HG03378 (cell line): ENCODE data around the gene RHOT1.

Experiments used
- ATAC-seq: cut with Tn5 transposase; IDR thresholded peaks from one replicate; pipeline ENCODE4 v1.9.1; 2021; ENCODE audit warnings: mild to moderate bottlenecking, moderate library complexity; ENCODE audit not compliant: unreplicated experiment

RHOT1 gene

DNA sequence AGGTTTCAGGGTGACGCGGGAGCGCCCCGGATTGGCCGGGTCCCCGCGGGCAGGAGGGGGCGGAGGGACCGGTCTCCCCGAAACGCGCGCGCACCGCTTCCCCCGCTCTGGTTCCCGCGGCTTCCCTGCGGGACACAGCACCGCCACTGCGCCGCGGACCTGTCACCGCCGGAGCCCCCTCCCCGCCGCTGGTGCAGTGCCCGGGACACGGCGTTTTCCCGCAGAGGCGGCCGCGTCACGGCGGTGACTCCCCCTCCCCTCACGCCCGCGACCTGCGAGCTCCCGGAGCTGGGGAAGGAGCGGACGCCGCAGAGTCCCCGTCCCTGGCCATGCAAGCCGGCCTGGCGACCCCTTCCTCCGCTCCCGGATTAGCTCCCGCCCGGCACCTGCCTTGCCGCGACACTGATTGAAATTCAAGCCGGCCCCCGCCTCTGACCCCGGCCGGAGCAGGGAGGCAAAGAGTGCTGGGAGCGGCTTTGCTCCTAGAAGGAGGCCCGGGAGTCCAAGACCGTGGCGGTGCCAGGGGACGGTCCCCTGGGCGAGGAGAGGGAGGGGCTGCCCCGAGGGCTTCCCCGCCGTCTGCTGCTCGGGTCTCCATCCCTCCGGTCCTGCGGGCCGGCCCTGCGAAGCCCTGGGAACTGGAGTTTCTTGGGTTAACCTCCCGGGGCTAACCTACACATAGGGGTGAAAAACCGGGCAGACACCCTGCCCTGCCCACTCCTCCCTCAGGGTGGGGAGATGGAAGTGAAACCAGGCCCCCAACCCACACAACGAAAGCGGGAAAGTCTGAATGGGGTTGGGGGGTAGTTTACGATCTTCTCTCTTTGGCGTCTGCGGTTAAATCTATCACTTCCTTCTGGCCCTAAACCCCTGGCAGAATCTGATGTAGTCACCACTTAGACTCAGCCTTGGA, 124.3 kb downstream of the RHOT1 start:
- no peak for ATAC-seq

DNA sequence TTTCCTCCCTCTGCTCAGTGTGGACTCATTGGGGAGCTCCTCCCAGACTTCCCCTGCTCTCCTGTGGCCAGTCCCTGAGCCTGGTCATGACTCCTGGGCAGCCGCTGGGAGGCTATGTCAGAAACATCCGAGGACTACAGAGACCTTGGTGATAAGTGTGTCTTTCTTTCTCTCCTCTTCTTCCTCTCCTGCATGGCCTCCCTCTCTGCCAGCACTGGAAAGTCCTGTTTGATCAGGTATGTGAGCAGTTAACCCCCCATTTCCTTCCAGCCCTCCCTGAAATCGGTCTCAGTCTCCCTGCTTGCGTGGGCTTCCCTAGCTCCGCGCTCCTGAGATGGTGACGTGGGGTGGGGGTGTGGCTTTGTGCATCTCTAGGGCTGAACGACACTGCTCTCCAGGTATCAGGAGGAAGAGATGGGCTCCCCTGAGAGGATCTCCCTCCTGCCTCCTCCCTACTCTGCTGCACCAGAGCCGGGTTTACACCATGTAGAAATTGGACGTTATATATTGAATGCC, 125.4 kb downstream of the RHOT1 start:
- no peak for ATAC-seq

DNA sequence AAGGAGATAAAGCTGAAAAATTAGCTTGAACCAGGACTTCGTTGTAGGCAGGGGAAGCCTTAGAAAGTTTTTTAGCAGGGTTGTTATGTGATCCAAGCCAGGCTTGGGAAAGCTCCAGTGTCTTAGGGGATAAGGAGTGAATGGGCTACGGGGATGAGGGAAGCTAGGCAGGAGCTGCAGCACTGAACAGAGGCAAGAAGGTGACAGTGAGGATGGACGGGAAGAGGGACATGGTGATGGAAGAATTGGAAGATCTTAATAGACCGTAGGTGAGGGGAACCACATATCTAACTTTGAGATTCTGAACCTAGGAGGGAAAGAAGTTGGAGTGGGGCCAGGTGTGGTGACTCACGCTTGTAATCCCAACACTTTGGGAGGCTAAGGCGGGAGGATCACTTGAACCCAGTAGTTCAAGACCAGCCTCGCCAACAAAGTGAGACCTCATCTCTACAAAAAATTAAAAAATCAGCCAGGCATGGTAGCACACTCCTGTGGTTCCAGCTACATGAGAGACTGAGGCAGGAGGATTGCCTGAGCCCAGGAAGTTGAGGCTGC, 126.5 kb downstream of the RHOT1 start:
- no peak for ATAC-seq

DNA sequence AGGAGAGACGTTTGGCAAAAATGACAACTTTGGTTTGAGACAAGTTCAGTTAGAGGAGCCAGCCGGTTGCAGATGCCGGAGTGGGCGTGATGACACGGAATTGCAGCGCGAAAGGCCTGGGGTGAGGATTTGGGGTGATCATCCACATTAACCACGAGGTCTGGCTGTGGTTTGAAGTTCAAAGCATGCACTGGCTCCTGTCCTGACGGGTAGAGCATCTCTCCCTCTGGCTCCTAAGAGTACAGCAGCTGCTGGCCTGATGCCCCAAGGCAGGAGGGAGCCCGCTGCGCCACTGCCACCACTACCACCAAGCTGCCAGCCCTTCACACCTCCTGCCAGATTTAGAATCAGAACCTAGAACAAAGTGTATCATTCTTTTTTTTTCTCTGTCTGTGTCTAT, 127.1 kb downstream of the RHOT1 start:
- ATAC-seq, result no peak

DNA sequence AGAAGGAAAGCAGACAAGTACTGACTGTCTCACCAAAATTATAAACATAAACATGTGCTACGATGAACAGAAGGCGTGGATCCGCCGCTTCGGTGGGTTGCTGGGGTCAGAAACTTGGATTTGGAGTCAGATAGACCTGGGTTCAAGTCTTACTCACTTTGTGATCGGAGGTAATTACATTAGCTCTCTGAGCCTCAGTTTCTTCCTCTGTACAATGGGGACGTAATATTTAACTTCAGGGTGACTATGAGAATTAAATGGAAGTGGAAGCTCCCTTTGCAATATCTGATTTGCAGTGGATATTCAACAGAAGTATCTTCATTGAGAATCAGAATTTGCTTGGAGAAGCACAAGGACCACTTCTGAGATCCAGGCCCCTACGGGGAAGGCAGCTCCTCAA, 129.5 kb downstream of the RHOT1 start:
- no peak for ATAC-seq

DNA sequence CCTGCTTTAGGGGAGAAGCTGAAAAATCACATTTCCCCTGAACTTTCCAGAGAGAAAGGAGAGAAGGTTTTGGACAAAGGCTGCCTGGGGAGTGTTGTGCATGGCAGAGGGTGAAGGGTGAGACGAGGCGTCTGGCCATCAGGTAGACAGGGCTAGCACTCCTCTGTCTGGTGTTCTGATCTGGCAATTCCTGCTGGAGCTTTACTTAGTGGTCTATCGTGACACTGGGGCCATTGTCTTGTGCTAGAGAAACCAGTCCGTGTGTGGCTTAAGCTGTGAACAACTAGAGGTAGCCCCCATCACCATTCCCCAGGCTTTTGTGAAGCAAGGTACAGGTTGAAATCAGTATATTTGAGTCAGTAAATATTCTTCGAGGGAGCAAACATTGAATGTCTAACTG, 131.8 kb downstream of the RHOT1 start:
- no peak for ATAC-seq

DNA sequence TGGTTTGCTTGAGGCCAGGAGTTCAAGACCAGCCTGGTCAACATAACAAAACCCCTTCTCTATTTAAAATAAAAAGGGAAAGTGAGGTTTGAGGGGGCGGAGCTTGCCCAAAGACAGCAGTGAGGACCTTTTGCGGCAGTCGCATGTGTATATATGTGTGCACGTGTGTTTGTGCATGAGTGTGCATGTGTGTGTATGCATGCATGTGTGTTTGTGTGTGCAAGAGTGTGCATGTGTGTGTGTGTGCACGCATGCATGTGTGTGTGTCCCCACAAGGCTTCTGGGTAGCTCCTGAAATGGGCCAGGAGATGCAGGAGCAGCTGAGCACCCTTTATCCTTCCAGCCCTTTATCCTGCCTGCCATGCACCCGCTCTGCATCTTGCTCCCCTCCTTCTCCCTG, 132.3 kb downstream of the RHOT1 start:
- no peak for ATAC-seq
